Cardiac fibroblast (primary cell): ENCODE results near the gene SLC38A6.

Experiments used
- DNase-seq, 2 donors: peaks; one replicate each; pipeline versions ENCODE4 v3.0.0 to v3.0.0-alpha.2; 2010; ENCODE audit warnings: low read depth in 2 of 2
- H3K4me3 ChIP-seq, 2 donors: replicated peaks in 1 of 2; 1 replicate in 1 of 2; 2 replicates in 1 of 2; pipeline ENCODE4 v1.5.1; 2011; ENCODE audit warnings: low read depth in 2 of 2, low read length in 2 of 2, mild to moderate bottlenecking in 2 of 2, moderate library complexity in 1 of 2
- CTCF ChIP-seq: IDR thresholded peaks from one replicate; pipeline ENCODE4 v1.5.1; 2011; ENCODE audit warnings: low read depth, mild to moderate bottlenecking, low read length, inconsistent platforms

The SLC38A6 gene

GRCh38 chr14:61042220-61042619 lies 61.2 kb downstream of the SLC38A6 start:
- H3K4me3 ChIP-seq, result no peak overlapping the region
- DNase-seq, result no peak
- TF ChIP-seq CTCF, result no peak

- no peak overlapping the region for H3K4me3 ChIP-seq
- no peak for TF ChIP-seq CTCF
- no peak for DNase-seq
Measured at GRCh38 chr14:61043506-61043905, 62.5 kb downstream of the SLC38A6 start.

GRCh38 chr14:61047021-61047420 lies 66.0 kb downstream of the SLC38A6 start:
- TF ChIP-seq CTCF, result no peak
- H3K4me3 ChIP-seq, result no peak overlapping the region
- DNase-seq, result no peak

- no peak for TF ChIP-seq CTCF
- H3K4me3 ChIP-seq, result no peak overlapping the region
- DNase-seq, result no peak
Measured at GRCh38 chr14:61048640-61049039, 67.6 kb downstream of the SLC38A6 start.

- peak in 1 of 2 donors; percentile 3 for DNase-seq
- no peak for TF ChIP-seq CTCF
- H3K4me3 ChIP-seq, result no peak overlapping the region
Measured at GRCh38 chr14:61050417-61050816, 69.4 kb downstream of the SLC38A6 start.

- TF ChIP-seq CTCF, result no peak
- H3K4me3 ChIP-seq, result no peak overlapping the region
- peak in 1 of 2 donors; percentile 76 for DNase-seq
Measured at GRCh38 chr14:61051051-61051450, 70.0 kb downstream of the SLC38A6 start.

- H3K4me3 ChIP-seq, result no peak overlapping the region
- DNase-seq, result no peak
- TF ChIP-seq CTCF, result no peak
Measured at GRCh38 chr14:61051621-61052020, 70.6 kb downstream of the SLC38A6 start.
